GM21786 (cell line): ENCODE results near the gene NET1.
"Not testable (repeated sequence)": the region's sequence is repeated elsewhere in the genome, so short reads cannot be mapped to it uniquely, and the experiment has no call there.

Experiments
- ATAC-seq: cut with Tn5 transposase; IDR thresholded peaks from one replicate; pipeline ENCODE4 v1.9.1; 2021; ENCODE audit not compliant: unreplicated experiment

NET1 gene

DNA sequence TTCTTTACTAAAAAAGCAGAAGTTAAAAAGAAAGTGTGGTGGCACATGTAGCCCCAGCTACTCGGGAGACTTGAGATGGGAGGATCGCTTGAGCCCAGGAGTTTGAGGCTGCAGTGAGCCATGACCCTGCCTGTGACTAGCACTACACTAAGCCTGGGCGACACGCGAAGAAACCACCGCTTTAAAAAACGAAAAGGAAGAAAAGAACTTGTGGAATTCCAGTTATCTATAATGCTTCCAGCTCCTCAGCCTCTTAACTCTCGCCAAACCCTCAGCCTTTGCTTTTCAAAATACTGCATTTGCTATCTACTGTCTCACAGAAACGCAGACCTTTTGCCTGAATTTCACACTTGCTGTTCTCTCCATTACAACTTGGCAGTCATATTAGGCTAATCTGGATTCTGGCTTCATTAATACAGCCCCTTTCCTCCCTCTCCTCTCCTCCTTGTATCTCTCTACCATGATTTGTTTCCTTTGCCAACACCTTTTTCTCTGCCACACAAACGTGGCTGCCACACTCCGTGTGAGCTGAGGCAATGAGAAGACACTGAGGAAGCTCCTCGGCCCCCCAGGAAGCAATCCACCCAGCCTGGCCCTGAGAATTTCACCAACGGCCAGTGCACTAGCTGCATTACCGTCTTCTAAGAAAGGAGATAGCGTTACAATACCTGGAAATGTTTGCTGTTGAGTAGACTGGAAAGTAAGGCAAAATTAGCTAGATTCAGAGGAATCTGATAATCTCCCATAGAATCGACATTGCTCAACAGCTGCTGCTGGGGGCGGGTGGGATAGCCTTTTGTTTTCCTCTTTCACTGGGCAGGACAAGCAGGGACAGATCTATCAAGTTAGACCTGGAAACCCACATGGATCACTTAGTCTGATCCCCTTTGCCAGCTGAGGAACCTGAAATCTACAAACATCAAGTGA lies 49.8 kb downstream of the NET1 start:
- ATAC-seq, result no peak

DNA sequence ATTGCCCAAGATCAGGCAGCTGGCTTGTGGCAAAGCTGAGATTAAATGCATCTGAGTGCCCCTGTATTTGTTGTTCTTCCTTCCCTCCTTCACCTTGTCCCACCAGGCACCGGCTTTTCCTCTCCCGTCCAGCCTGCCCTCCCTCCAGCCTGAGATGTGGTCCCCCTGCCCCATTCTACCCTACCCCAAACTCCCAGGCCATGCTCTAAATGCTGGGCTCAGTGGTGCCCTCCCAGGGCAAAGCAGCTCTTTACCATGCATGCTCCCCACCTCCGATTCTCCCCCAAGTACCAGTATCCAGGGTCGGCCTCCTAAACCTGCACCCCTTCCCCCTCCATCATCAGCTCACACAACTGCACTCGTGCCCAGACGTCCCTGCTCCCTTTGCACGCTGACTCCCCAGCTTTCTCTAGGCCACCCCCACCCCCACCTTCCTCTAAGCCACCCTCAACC lies 50.5 kb downstream of the NET1 start:
- ATAC-seq, result no peak

DNA sequence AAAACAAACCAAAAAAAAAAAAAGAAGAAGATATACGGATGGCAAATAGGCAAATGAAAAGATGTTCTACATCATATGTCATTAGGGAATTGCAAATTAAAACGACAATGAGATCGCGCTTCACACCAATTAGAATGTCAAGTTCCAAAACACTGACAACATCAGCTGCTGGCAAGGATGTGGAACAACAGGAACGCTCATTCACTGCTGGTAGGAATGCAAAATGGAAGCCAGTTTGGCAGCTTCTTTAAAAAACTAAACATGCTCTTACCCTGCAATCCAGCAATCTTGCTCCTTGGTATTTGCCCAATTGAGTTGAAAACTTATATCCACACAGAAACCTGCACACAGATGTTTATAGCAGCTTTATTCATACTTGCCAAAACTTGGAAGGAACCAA lies 52.2 kb downstream of the NET1 start:
- ATAC-seq, result no peak

DNA sequence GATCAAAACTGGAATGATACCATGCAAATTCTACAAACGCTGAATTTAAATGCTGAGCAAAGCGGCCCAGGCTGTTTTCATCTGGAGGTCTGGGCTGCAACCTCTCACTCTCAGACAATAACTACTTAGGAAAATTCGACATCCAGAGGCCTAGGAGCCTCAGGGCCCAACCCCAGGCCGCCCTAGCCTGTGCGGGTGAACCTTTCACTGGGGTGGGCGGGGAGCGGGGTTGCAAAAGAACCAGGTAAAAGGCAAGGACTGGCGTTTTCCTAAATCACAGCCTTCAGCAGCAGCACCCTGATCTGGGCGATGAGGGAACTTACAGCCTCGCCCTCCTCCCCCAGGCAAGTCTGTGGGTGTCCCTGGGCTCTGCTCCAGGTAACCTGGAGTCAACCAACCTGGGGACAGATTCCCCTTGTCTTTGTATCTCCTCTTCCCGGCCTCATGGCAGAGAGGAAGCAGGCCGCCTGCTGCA lies 53.7 kb downstream of the NET1 start:
- ATAC-seq, result no peak

DNA sequence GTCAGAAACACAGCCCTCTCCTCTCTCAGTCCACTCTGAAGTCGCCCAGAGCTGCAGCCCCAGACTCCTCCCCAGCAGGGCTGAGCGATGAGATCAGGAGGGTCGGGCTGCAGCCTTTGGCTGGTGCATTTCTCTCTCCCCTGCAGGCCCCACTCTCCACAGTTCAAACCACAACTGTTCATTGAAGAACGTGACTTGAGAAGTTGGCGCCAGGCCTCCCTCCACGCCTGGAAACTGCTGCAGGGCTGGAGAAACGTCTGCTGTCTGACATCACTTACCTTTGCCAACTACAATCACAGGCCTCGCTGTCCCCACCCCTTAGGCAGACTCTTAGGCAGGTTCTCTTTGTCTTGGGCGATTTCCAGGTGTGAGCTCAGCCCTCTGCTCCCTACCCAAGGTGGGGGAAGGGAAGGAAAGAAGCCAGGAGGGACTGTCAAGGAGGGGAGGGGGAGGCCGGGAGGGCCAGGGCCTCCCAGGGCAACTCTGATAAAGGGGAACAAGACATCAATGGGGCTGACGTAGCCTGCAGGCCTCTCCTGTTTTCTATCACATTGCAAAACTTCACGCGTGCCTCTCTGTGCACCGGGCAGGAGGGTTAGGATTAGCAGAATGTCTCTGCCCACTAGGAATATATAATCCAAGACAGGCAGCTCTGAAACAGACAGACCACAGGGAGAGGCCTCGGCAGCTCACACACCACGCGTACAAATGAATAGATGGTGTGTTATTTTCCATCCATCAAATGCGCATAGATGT lies 54.3 kb downstream of the NET1 start:
- no peak for ATAC-seq

DNA sequence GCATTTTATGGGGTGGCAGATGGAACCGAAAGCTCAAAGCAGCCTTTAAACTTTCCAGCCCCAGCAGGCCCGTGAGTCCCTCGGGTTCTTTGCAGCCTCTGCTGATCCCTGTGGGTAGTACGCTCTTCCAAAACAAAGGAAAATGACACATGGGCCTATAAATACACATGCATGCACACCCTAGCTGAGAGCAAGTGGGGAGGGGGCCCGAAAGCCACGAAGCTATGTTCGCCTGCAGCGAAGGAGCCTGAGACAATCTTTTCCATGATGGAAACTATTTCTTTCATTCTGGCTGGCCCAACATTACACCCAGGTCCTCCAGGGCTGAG lies 54.8 kb downstream of the NET1 start:
- no peak for ATAC-seq

DNA sequence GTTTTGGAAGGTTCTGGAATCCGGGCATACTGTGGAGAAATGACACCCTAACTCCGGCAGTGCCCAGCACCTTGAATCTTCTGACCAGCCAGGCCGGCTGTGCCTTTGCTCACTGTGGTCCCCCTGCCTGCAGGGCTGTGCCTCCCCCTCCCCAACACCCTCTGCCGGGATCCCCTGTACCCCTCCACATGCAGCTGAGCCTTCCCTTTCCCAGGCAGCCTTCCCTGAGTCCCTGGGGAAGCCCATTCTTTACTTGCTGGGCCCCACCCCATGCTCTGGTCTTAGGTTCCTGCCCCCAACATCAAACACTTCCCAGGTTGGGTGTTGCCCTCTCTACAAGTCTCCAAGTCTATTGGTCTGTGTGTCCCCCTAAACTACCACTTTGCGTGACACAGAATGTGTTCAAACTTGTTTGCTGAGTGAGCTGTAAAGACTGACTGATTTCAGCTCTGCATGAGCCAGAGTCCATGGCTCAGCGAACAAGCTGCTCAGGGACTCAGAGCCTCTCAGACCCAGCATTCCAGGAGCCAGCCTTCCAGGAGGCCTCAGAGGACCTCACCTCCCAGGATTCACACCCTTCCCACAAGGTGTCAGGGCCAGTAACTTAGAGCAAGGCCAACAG lies 55.4 kb downstream of the NET1 start:
- no peak for ATAC-seq

DNA sequence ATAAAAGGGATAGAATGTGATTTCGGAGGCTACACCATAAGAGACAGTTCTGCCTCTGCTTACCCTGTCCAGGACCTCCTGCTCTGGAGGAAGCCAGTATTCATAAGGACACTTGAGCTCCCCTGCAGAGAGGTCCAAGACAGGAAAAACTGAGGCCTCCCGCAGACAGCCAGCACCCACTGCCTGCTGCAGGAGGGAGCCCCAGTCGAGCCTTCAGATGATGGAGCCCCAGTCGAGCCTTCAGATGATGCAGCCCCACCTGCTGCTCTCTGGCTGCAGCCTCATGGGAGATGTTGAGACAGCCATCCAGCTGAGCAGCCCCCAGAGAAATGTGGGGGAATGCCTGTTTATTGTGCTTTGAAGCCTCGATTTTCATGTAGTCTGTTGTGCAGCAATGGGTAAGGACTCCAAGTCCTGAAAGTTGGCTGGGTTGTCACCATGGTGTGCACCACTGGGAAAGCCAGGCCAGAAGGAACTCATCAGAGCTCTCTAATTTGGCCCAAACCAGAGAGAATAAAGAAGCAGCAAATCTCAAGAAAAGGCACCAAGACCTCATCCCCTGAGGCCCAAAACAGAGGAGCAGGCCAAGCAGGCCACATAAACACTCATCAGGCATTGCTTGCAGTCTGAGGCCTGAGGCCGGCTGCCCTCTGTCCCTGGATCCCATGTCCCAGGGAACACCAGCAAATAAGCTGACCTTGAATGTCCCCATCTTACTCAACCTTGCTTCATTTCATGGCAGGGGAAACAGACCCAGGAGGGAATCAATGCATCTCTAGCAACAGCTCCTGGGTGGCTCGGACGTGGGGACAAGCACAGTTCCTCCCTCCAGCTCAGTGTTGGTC lies 56.1 kb downstream of the NET1 start:
- ATAC-seq, result no peak

DNA sequence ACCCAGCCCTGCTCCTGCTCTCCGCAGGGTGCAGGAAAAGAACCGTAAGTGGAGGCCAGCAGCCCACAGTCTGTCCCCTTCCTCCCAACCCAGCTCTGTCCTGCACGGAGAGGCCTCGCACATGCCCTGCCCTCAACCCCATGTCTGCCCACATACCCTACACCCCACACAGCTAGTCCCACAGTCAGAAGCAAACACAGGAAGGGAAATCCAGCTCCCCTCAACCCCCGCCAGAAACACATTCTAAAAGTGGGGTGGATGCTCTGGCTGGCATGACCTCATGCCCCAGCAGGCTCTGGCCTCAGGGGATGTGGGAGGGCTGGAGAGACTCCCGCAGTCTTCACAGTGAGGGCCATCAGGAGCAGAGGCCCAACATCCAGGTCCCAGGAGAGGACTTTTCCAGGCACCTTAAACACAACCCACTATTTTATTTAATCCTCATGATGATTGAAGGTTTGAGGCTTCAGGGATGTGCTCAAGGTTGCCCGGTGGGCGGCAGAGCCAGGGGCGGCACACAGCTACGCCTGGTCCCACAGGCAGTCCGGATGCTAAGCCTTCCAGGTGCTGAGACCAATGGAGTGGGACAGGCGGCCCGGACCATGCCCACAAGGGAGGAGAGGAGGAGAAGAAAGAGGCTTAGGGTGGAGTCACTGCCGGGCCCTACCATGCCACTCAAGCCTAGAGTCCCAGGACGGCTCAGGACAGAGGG lies 57.1 kb downstream of the NET1 start:
- ATAC-seq, result no peak

DNA sequence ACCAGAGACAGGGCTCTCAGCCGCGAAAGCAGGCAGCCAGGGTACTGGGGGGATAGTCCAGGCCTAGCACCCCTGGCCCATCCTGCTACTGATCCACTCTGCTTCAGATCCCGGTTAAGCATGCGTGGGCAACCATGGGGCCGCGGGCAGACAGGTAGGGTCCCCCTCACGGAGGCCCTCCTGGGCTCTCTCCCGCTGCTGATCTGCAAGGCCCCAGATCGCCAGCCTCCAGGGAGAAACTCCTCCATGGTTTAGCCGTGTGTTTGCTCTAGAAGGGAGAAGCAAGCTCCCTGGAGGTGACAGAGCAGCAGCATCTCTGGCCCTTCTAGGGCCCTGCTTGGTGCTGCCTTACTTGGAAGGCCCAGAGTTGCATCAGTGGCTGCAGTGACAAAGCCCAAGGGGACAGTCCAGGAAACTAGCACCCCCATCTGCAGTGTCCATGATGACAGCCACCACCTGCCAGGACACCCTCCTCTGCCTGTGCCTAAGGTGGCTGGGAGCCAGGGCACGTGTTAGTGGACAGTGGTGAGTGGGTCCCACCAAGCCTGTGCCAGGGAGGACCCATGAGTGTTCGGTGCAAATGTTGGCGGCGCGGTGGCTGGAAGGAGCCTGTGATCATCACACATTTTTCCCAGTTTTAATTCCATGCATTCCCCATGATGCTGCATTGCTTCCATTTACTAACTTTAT lies 57.9 kb downstream of the NET1 start:
- ATAC-seq, result no peak

DNA sequence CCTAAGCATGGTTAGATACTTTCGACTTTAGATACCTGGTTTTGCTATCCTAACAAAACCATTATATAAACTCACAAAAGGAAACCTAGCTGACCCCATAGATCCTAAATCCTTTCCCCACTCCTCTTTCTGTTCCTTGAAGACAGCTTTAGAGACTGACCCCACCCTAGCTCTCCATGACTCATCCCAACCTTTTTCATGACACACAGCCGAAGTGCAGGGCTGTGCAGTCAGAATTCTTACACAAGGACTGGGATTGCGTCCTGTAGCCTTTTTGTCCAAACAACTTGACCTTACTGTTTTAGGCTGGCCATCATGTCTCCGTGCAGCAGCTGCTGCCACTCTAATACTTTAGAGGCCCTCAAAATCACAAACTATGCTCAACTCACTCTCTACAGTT lies 62.3 kb downstream of the NET1 start:
- not testable (repeated sequence) for ATAC-seq

DNA sequence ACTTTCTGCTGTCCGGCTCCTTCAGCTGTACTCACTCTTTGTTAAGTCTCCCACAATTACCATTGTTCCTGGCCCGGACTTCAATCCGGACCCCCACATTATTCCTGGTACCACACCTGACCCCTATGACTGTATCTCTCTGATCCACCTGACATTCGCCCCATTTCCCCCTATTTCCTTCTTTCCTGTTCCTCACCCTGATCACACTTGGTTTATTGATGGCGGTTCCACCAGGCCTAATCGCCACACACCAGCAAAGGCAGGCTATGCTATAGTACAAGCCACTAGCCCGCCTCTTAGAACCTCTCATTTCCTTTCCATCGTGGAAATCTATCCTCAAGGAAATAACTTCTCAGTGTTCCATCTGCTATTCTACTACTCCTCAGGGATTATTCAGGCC lies 62.7 kb downstream of the NET1 start:
- not testable (repeated sequence) for ATAC-seq

DNA sequence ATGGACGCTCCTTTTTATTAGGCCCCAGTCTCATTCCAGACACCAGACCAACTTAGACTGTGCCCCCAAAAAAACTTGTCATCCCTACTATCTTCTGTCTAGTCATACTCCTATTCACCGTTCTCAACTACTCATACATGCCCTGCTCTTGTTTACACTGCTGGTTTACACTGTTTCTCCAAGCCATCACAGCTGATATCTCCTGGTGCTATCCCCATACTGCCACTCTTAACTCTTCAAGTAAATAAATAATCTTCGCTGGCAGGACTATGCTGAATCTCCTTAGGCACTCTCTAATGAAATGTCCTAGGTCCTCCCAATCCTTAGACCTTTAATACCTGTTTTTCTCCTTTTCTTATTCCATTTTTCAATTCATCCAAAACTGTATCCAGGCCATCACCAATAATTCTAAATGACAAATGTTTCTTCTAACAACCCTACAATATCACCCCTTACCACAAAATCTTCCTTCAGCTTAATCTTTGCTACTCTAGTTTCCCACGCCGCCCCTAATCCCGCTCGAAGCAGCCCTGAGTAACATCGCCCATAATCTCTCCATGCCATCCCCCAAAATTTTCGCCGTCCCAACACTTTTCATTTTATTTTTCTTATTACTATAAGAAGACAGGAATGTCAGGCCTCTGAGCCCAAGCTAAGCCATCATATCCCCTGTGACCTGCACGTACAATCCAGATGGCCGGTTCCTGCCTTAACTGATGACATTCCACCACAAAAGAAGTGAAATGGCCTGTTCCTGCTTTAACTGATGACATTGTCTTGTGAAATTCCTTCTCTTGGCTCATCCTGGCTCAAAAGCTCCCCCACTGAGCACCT lies 63.8 kb downstream of the NET1 start:
- ATAC-seq, result not testable (repeated sequence)

DNA sequence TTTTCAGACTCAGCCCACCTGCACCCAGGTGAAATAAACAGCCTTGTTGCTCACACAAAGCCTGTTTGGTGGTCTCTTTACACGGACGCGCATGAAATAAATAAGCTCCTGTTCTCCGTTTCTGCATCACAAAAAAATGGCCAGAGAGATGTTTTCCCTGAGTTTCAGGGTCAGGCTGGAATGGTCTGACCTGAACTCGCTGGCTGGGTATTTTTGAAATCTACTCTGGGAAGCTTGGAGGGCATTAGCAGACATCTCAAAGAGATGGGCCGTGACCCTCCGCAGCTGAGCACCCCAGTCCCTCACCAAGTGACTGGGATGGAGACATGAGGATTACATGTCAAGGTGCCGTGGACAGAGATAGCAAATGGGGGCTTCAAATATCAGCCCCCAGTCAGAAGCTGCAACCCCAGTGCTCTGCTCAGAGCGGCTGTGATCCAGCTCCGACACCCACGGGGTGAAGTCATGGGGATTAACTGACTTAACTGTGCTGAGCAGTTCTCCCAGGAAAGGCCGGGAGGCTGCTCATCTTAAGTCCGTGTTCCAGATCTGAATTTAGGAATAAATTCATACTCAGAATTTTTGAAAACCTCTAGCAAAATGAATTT lies 64.7 kb downstream of the NET1 start:
- ATAC-seq, result no peak

DNA sequence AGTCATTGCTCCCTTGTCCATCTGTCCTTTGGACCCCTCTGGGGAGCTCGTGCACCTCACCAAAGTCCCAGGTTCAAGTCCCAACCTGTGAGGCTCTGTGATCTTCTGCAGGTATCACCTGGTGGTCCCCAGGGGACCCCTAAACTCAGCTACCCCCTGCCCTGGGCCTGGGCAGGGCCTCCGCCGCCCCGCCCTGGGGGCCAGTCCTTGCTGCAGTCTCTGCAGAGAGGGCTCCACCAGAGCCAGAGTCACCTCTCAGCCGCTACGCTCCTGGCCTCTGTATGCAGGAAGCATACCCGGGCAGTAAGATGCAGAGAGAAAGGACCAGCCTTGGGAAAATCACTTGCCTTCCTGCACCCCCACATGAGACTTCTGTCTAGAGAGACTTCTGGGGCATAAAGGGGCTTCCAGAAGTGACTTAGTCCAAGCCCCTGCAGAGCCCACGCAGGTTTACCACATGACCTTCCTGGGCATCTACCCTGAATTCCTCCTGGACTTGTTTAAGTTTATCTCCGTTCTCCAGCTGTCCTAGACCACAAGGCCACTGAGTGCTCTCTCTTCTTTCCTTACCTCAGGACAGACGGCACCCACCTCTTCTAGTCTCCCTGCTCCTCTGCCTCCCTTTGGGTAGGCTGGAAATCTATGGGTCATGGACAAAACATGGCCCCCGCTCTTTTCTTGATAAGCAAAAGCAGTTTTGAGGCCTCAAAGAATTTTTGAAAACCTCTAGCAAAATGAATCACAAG lies 65.8 kb downstream of the NET1 start:
- no peak for ATAC-seq

DNA sequence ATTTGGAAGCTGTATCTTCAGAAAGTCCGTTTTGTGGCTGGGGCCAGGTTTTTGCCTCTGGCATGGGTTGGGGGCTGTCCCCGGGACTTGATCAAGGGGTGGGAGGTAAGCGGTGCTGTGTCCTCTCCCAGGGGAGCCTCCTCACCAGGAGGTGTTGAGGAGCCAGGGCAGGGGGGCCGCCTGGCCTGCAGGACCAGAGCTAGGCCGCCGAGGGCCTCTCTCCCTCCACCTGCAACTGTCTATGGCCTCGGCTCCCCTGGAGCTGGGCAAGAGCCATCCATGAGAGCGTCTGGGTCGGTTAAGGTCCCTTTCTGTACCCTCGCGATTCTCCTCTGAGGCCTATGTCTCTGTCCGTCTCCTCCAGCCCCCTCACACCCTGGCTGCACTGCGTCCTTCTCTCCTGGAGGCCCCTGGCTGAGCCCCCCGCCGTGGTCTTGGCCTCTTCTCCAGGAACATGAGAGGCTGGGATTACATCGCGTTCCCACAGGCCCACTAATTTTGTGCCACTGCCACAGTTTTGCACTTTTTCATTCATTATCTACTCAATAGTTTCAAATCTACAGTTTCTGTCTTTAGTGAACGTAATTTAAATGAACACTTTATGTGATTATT lies 66.4 kb downstream of the NET1 start:
- no peak for ATAC-seq

DNA sequence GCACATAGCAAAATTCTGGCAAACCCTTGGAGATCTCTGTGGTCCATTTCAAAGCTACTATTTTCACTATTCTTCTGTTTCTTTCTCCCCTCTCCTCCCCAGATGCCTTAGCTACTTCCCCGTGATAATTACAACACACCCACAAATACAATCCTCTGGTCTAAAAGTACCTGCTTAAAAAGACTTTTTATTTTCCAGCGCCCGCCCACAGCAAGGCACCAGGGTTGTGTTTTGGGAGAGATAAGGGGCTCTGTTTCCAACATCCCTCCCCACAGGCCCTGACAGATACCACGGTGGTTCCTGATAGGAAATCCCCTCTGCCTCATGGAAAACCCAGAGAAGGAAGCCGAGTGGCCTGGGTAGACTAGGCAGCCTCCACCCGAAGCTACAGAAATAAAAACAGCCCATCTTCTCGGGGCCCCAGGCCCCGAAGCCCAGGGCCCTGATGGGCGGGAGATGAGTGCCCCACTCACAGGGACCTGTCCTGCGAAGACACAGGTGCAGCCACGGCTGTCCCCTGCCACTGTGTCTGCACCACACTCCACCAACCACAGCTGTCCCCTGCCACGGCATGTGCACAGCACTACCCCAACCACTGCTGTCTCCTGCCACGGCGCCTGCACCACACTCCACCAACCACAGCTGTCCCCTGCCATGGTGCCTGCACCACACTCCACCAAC lies 67.3 kb downstream of the NET1 start:
- no peak for ATAC-seq
